Measurements from ENCODE around the gene TOM1L1. TPM values are rescaled to one million over a fixed set of nuclear protein-coding genes. Genes with fewer than 3 reads are reported as not detected.

Gene TOM1L1
- total RNA-seq, 1 donor from 2014 or later, result 27.8 TPM

DNA sequence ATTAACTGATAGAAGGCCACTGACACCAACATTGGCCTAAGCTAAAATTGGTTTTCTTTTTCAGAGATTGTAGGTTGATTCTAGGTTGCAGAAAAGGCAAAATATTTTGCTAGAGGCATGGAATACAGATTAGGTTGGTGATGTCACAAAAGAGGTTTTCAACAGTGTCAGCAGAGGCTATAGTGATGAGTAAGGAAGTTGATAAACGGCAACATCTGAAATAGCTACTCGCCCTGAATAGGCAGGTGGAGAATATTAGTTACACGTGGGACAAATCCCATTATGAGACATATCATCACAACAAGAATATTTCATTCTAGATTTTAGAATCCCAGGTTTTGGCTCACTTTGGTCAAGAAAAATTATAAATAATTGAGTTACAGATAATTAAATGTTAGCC lies 1.5 kb upstream of the TOM1L1 start:
- Mint-ChIP-seq H3K36me3 (ENCODE audit: low read depth) (no peaks in the 10 kb centered on the region), H3K9me3 (no peaks in the 10 kb centered on the region), H3K4me1 (peaks cover 20% of the 10 kb centered on the region), H3K4me3 (peak overlapping the region; percentile 90), H3K27me3 (ENCODE audit: low read depth) (peaks cover 22% of the 10 kb centered on the region), H3K27ac (ENCODE audit: unreplicated experiment) (no peak overlapping the region)
- DNase-seq (ENCODE audit: low read depth, low spot score), result no peak
- no peak for TF ChIP-seq CTCF (conservative IDR thresholded peaks at IDR 0.05)

- Mint-ChIP-seq H3K36me3 (ENCODE audit: low read depth) (peaks cover 2% of the 10 kb centered on the region), H3K4me1 (peaks cover 20% of the 10 kb centered on the region), H3K9me3 (no peaks in the 10 kb centered on the region), H3K27me3 (ENCODE audit: low read depth) (peaks cover 22% of the 10 kb centered on the region), H3K4me3 (peak overlapping the region; percentile 90), H3K27ac (ENCODE audit: unreplicated experiment) (no peak overlapping the region)
- peak; percentile 2 for DNase-seq (ENCODE audit: low read depth, low spot score)
- TF ChIP-seq CTCF (conservative IDR thresholded peaks at IDR 0.05), result no peak
Observed at GRCh38 chr17:54899721-54900456, 763 bp upstream of the TOM1L1 start.

- H3K27me3 Mint-ChIP-seq (ENCODE audit: low read depth), result peaks cover 22% of the 10 kb centered on the region
- peaks cover 20% of the 10 kb centered on the region for H3K4me1 Mint-ChIP-seq
- peak overlapping the region; percentile 89 for H3K27ac Mint-ChIP-seq (ENCODE audit: unreplicated experiment)
- no peak for TF ChIP-seq CTCF (conservative IDR thresholded peaks at IDR 0.05)
- no peak for DNase-seq (ENCODE audit: low read depth, low spot score)
- H3K9me3 Mint-ChIP-seq, result no peaks in the 10 kb centered on the region
- H3K36me3 Mint-ChIP-seq (ENCODE audit: low read depth), result peaks cover 6% of the 10 kb centered on the region
- H3K4me3 Mint-ChIP-seq, result peak overlapping the region; percentile 94
Observed at GRCh38 chr17:54901230-54901822, 674 bp downstream of the TOM1L1 start.

- Mint-ChIP-seq H3K9me3 (no peaks in the 10 kb centered on the region), H3K27ac (ENCODE audit: unreplicated experiment) (no peak overlapping the region), H3K4me3 (peak overlapping the region; percentile 94), H3K27me3 (ENCODE audit: low read depth) (peaks cover 22% of the 10 kb centered on the region), H3K4me1 (peaks cover 20% of the 10 kb centered on the region), H3K36me3 (ENCODE audit: low read depth) (peaks cover 13% of the 10 kb centered on the region)
- DNase-seq (ENCODE audit: low read depth, low spot score), result no peak
- no peak for TF ChIP-seq CTCF (conservative IDR thresholded peaks at IDR 0.05)
Observed at GRCh38 chr17:54902017-54902416, 1.4 kb downstream of the TOM1L1 start.

DNA sequence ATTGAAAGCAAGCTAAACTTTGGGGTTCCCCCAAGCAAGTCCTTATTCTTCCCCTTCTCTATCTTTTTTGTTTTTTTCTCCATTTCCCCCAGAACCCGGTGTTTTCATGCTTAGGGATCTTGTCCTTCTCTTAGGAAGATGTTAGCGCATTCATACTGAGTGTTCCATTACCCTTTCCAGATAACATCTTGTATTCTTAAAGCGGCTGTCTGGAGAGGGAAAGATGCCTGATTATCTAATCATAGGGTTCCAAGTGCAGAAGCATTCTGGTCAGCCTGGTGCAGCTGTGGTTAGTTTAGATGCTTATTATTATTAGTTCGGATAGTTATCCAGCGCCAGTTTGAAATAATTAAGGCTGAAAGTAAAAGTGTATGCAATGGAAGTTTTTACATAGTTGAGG lies 2.0 kb downstream of the TOM1L1 start:
- H3K9me3 Mint-ChIP-seq, result no peaks in the 10 kb centered on the region
- no peak for TF ChIP-seq CTCF (conservative IDR thresholded peaks at IDR 0.05)
- H3K4me3 Mint-ChIP-seq, result peak overlapping the region; percentile 94
- no peak overlapping the region for H3K27ac Mint-ChIP-seq (ENCODE audit: unreplicated experiment)
- peaks cover 18% of the 10 kb centered on the region for H3K36me3 Mint-ChIP-seq (ENCODE audit: low read depth)
- DNase-seq (ENCODE audit: low read depth, low spot score), result no peak
- peaks cover 22% of the 10 kb centered on the region for H3K27me3 Mint-ChIP-seq (ENCODE audit: low read depth)
- H3K4me1 Mint-ChIP-seq, result peaks cover 20% of the 10 kb centered on the region
